Cerebellar cortex (tissue), 1 donor: ENCODE results near the gene PAK1.
A peak's percentile ranks its signal among the peaks of the same experiment; 100 is the strongest.

Experiments used
- DNase-seq: peaks from one replicate; pipeline ENCODE4 v3.0.0-alpha.2; 2015; ENCODE audit warnings: low spot score

The PAK1 gene

DNA sequence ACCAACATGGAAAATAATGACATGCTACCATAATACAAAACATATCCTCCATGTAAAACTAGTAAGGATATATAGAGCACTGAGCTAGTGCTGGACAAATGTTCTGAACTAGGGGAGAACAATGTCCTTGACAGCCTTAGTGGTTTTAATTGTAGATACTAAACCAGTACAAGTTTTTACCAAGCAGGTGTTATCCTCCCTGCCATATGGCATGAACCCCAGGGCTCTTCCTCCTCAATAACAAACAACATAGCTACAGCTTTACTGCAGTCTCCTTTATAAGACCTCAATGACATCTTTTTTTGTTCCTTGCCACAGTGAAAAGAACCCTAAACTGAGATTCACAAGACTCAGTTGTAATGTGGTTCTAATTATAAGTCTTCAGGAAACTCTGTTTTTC, 102.2 kb downstream of the PAK1 start:
- DNase-seq = peak; percentile 94

DNA sequence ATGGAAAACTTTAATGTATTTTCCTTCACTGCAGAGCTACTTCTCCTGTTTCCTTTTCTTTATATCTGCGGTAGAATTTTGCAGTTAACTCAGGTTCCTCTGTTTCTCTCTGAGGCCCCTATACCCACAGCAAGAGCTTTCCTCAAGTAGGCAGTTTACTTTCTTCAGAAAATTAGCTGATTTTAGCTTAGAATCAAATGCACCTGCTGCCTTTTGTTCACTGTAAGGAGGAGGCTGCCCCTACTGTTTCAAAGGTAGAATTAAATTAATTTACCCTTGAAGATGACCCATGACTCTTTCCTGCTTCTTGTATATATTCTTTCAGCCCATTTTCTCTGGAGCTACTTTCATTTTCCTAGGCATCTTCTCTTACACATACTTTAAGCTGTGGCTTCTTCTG, 103.7 kb downstream of the PAK1 start:
- no peak for DNase-seq

DNA sequence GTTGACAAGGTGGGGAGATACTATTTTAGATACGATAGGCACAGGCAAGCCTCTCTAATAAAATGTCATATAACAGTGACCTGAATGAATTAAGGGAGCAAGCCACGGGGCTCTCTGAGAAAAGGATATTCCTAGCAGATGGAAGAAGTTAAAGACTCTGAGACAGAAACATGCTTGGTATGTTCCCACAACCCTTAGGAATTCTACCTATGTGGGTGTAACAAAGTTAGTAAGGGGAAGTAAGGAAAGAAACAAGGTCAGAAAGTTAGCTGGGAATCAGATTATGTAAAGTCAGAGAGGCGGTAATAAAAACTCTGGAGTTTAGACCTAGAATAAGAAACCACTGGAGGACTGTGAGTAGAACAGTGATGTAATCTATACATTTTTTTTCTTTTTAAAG, 112.7 kb downstream of the PAK1 start:
- no peak for DNase-seq

DNA sequence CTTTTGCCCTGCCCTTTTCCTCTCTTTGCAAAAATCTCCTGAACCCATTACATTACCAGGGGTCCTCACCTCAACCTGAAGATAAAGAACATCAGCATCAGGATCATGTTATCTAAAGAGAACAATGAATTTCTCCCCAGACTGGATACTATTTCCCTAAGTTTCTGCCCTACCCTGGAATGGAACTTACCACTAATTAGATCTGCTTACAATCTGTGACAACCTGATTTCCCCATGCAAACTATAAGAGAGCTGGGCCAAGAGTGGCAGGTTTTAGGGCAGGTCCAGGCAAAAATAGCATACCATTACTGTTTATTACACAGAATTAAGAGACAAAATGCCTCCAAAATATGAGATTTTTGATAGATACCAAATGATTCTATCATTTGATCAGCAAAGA, 114.4 kb downstream of the PAK1 start:
- no peak for DNase-seq

DNA sequence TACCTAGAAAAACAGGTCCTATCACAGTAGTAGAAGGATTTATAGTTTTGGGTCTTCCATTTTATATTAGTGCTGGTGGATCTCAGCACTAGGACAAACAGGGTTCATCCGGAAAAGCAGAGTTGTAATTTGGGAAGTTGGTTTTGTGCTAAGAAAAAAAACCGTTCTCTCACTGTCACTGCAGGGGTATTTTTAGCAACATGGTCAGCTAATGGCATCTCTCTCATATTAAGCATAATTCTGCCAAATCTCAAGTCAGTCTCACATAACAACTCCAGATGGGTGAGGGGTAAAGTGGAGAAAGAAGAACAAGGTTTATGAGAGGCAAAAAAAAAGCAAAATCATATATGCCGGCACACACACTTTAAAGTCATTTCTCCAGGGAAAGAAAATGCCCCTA, 120.8 kb downstream of the PAK1 start:
- DNase-seq = peak; percentile 47

DNA sequence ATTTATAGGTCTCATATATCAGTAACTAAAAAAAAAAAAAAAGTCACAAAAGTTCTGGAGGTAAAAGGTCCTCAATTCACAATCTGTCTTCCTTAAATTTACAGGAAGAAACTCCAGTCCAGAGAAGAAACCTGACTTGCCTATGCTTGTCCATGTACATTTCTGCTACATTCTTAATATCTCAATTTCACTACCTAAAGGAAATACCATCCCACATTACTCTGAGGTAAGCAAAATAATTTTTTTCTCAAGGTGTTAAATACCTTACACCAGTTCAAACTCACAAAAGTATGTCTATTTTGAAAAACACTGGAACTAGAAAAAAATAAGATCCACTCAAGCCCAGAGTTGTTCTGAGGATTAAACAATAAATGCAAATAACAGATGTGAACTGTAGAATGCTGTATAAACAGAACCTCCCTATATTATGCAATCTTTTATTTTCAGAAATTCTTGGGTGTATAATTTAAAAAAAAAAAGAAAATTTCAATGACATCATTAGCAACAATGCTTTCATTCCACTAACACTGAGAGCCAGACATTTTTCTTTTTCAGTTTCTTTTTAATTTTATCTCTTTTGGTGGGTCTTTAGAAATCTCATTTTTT, 122.5 kb downstream of the PAK1 start:
- no peak for DNase-seq

DNA sequence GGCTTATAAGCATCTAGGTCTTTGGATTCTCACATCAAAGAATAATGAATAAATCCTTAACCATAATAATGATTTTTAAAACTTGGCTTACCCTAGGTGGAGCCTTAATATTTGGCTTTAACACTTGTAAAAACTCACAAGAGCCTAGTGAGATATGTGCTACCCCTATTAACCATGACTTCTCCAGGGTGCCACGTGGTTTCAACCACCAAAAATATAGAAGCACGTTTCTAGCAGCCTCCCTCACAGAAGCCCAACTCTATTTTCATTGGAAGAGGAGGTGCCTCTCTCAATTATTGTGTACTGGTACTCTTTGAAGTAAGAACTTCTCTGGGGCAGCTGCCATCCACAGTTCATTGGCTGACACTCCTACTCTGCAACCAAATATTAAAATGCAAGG, 125.9 kb downstream of the PAK1 start:
- no peak for DNase-seq

DNA sequence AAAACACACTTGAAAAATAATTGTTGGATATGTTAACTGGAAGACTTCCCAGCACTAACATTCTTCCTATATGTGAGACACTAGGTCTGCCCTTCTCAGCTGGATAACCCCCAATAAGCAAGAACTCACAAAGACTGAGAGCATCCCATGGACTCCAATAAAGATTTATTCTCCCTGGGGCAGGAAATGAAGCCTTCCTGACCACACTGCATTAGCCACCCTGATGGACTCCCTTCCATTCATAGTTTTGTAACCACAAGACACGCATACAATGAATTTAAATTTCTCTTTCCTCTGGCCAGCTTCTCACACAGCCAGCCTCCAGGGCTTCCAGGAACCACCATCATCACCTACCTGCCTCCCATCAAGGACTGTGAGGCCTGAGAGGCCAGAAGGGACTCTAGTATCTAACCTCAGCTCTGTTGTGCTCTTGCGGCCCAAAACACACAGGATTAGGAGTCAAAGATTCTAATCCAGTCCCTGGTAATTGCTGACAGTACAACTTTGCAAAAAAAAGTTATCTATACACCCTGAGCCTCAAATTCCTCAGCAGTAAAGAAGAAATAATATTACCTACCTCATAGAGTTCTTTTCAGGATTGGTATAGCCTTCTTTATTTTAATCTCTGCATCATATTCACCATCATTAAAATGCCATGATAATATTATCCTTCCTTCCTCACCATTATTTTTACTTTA, 126.8 kb downstream of the PAK1 start:
- DNase-seq = no peak

DNA sequence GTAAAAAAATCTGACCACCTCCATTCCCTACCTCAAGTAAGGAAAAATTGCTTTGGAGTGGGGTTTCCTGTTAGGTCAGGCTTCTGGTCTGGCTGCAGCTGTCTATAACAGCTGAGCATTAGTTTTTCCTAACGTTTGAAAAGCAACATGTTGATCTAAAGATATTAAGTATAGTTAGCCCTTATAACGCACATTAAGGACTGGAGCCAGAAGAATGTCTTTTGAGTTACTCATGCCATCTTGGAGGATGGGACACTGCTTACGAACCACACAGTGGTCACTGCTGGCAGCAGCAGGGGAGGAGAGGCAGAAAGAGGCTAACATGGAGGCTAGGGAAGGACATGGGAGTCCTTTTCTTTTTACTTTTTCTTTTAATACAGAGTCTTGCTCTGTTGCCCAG, 128.3 kb downstream of the PAK1 start:
- no peak for DNase-seq

DNA sequence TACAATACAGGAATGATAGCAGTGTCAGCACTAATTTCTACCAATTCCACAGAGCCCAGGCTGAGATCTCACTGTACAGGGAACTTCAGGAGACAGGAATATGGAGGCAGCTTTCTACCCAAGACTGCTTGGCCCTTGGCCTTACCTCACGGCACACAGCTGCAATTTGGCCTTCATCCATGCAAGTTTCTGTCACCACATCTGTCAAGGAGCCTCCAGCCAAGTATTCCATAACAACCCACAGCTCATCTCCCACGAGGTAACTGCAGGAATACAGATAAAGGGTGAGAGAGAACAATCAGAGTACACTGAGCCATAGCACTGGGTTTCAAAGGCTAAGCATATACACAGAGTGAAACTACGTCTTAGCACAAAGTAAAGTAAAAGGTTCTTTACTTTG, 133.4 kb downstream of the PAK1 start:
- DNase-seq = no peak

DNA sequence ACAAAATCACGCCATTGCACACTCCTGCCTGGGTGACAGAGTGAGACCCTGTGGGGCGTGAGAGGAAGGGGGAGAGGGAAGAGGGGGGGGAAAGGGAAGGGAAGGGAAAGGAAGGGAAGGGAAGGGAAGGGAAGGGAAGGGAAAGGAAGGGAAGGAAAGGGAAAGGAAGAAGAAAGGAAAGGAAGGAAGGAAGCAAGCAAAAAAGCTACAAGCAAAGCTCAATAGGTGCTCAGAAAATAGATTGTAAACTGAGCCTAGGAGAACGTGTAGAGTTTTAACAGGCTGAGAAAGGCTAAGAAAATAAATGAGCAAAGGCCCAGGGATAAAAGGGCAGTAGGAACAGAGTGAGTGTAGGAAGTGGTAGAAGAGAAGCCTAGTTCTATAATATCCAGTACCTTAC, 141.6 kb downstream of the PAK1 start:
- no peak for DNase-seq

DNA sequence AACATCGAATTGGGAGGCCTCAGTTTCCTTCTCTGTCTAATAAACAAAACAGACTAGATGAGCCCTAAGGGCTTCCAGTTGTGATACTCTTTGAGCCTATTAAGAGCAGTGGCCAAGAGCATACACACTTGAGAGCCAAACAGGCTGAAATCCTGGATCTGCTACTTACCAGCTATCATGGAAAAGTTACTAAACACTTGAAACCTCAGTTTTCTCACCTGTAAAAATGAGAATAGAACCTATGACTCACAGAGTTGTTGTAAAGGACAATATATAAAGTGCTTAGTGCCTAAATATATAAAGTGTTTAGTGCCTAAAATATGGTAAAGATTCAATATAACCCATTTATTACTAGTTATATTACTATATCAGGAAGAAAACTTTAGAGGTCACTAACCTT, 148.7 kb downstream of the PAK1 start:
- no peak for DNase-seq

DNA sequence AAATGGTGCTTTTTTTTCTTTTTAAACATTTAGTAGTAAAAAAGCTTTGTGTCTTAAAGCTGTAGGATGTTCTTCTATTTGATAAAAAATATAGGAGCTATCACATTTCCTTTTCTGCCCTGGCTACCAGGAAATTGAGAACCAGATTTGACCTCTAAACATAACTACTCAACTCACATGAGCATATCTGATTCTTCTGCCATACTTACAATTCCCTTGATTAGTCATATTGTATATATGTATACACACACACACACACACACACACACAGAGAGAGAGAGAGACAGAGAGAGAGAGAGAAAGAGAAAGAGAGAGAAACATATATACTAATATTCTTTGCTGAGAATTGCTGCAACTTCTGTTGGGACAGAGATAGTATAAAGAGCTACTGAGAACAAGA, 149.4 kb downstream of the PAK1 start:
- no peak for DNase-seq

DNA sequence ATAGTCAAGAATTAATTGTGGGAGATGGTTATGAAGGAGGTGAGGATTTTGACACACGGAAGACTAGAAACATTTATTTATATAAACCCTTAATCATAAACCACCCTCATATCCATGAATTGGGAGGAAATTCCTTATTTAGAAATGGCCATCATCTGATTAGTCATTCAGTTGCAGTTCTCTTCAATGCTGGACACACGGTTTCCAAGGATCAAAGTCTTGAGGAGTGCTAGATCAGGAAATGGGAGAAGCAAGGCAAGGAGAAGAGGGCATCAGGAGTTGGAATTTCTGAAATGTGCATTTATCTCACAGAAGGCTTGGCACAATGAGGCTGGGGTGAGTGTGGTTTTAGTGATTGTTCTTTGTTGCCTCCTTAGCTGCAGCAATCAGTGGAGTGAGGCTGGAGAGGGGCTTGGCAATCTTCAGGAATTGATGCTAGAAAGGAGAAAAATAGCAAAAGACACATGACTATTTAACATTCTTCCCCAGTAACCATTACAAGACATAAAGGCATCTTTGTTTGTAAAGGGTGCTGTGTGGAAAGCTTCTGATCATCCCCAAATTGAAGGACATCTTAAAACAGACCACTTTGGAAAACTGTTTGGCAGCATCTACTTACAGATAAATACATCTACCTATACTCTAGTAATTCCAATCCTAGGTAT, 150.8 kb downstream of the PAK1 start:
- peak; percentile 19 for DNase-seq

DNA sequence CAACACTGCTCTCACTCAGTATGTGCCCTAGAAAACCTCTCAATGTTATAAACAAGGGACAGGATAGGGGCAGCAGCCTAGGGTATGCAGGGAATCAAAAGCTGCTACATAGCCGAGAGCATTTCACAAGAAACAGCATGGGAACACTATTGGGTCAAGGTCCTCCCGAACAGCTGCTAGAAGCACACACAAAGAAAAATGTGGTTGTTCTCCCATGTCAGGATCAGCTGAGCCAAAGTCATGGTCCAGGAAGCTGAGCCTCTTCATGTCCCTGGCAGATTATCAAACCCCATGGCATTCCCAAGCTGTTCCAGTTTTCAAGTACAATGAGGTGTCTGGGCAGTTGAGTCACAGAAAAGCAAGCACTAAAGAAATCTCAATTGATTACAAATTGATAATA, 151.4 kb downstream of the PAK1 start:
- DNase-seq = peak; percentile 87

DNA sequence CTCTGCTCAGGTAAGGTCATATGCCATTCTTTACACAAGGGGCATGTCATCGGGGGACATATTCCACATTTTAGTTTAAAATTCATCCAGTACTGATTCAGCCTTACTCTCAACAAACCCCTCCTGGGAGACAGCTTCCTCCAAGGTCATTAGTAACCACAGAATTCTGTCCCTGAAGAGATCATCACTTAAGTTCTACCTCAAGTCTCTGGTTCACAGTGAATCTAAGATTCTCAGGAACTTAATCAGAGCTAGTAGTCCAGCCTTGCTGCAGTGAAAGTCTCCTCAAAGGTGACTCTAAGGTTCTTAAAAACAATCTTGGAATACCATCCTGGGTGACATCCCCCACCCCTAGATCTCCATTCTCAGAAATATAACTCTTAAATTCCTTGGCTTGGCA, 153.5 kb downstream of the PAK1 start:
- DNase-seq = no peak

DNA sequence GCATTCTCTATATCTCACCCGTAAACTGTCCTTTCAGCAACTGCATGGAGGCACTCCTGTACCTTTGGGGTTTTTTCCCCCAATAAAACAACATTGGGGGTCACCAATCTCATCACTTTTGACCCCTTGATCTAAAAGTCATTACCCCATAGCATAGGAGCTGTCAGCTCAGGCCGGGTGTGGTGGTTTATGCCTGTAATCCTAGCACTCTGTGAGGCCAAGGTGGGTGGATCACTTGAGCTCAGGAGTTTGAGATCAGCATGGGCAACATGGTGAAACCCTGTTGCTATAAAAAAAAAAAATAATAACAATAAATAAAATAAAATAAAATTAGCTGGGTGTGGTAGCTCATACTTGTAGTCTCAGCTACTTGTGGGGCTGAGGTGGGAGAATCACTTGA, 155.3 kb downstream of the PAK1 start:
- DNase-seq = no peak

DNA sequence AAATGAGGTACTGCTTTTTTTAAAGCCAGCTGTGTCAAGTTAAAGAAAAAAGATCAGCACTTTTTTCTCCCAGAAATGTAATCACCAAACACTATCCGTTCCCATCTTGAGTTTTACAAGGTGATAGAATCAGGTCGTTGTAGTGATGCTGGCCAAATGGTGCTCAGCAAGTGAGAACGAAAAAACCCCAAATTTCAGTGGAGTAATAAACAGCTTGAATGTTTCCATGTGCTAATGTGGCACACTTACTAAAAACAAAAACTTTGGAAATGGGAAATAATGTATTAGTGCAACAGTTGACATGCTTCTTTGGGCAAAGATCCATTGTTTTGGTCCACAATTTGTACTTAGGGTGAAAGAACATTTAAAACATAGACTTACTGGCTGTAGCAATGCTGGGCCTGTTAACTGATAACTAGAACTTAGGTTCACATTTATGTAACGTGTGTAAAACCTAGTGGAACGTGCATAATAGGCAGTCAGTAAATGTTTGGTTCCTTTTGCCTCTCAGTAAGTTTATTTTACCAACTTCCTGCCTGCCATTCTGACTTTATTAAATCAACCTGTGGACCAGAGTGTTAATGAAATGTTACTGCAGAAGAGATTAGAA, 157.1 kb downstream of the PAK1 start:
- DNase-seq = no peak

DNA sequence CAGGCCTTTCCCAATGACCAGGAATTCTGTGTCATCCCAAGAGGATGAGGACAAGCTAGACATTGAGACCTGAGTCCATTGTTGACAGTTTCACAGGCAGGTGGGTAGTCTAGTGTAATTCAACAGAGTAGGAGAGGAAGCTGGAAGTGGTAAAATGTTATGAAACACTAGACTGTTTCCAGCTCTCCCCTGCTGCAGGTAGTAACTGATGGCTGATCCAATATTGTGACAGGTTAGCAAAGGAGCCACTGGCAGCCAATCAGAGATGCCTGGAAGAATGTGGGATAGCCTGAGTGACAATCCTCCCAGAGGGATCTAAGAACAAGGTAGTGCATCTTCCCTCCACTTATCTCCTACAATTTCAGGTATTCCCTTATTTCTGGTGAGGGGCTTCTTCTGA, 161.8 kb downstream of the PAK1 start:
- no peak for DNase-seq

DNA sequence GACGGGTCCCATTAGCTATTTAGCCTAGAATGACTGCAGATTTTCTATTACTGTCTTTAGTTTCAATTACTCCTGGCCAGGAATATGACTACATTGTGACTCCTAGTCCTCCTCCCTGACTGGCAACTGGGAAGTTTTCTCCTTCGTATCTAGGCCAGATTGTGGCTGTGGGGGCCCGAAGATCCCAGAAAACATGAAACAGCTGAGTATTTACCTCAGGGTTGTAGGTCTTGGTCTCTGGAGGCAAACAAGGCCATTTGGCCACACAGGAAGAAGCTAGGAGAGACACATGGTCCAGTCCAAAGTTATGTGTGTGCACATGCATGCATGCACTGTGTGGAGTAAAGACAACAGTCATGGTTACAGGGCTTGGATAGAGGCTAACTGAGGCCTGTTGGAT, 162.2 kb downstream of the PAK1 start:
- no peak for DNase-seq

DNA sequence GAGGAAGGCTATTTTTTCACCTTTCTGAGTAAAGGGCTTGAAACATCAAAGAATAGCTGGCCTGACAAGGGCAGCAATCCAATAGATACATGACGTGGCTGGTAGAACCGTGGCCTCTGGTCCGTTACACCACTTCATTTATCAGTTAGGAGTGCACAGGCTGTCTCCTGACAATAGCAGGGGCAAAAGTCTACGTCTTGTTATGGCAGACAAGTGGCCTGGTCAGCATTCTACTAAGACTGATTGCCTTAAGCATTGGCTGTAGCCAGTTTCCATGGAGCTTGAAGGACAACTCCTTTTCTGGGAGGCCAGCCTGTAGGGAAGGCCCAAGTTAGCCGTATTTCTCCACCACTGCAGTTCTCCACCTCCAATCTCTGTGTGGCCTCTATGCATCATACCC, 163.2 kb downstream of the PAK1 start:
- no peak for DNase-seq

DNA sequence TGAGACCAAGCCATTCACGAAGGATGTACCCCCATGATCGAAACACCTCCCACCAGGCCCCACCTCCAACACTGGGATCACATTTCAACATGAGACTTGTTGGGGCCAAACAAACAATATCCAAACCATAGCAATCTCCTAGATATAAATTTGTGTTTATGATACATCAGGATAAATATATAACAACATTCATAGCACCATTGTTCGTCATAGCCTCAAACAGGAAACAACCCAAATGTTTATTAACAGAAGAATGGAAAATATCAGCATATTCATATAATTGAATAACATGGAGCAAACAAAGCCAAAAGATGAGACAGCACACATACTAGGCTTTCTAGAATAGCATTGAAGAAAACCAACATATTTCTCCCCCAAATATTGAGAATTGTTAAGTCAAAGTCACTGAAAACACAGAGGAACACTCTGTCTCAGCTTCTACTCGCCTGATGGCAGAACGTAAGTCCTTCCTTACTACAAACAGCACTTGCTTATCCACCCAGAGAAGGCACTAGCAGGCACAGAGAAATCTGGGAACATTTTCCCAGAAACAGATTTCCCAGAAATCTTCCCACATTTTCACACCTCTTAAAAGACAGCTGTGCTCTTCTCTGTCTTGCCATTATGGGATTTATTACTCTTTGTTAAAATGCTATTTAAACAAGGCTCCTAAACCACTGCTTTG, 164.4 kb downstream of the PAK1 start:
- no peak for DNase-seq

DNA sequence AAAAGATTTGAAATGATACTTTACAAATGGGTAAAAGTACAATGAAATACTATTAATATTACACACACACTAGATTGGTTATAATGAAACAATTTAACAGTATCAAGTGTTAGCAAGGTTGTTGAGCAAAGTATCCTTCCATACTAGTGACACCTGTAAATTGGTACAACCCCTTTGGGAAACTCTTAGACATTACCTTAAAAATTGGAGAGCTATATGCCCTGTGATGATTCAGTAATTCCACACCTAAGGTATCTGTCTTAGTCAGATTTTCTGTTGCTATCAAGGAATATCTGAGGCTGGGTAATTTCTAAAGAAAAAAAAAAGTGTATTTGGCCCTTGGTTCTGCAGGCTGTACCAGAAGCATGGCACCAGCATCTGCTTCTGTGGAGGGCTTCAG, 165.1 kb downstream of the PAK1 start:
- no peak for DNase-seq
